Activated T-cell treated with anti-CD3 and anti-CD28 coated beads, Interleukin-2, amount 50 U/mL, for 1 hour (primary cell): Measurements from ENCODE around the gene GPC6.
"Not testable (repeated sequence)": the region's sequence is repeated elsewhere in the genome, so short reads cannot be mapped to it uniquely, and the experiment has no call there.

Experiments
- DNase-seq: peaks from one replicate; pipeline ENCODE4 v3.0.0-alpha.2; 2020

The GPC6 gene

GRCh38 chr13:94192431-94192975 lies 965.9 kb downstream of the GPC6 start:
- no peak for DNase-seq

GRCh38 chr13:94195715-94196114 lies 969.1 kb downstream of the GPC6 start:
- no peak for DNase-seq

- no peak for DNase-seq
These were observed 969.8 kb downstream of the GPC6 start for GRCh38 chr13:94196413-94196812.

- no peak for DNase-seq
These were observed 972.1 kb downstream of the GPC6 start for GRCh38 chr13:94198681-94199080.

GRCh38 chr13:94199135-94199534 lies 972.5 kb downstream of the GPC6 start:
- no peak for DNase-seq

- DNase-seq, result no peak
These were observed 974.4 kb downstream of the GPC6 start for GRCh38 chr13:94201022-94201421.

GRCh38 chr13:94204163-94204562 lies 977.6 kb downstream of the GPC6 start:
- DNase-seq, result no peak

- DNase-seq, result no peak
These were observed 978.3 kb downstream of the GPC6 start for GRCh38 chr13:94204946-94205345.

GRCh38 chr13:94205896-94206295 lies 979.3 kb downstream of the GPC6 start:
- DNase-seq, result no peak

- DNase-seq, result no peak
These were observed 982.5 kb downstream of the GPC6 start for GRCh38 chr13:94209117-94209516.

GRCh38 chr13:94209913-94210312 lies 983.3 kb downstream of the GPC6 start:
- DNase-seq, result not testable (repeated sequence)

GRCh38 chr13:94210816-94211215 lies 984.2 kb downstream of the GPC6 start:
- DNase-seq, result no peak

GRCh38 chr13:94212196-94212595 lies 985.6 kb downstream of the GPC6 start:
- no peak for DNase-seq

GRCh38 chr13:94214121-94214520 lies 987.5 kb downstream of the GPC6 start:
- no peak for DNase-seq

GRCh38 chr13:94214975-94215374 lies 988.4 kb downstream of the GPC6 start:
- no peak for DNase-seq

GRCh38 chr13:94216476-94216875 lies 989.9 kb downstream of the GPC6 start:
- DNase-seq, result no peak

GRCh38 chr13:94217370-94217769 lies 990.8 kb downstream of the GPC6 start:
- no peak for DNase-seq

- DNase-seq, result no peak
These were observed 991.9 kb downstream of the GPC6 start for GRCh38 chr13:94218537-94218936.

- DNase-seq, result no peak
These were observed 992.3 kb downstream of the GPC6 start for GRCh38 chr13:94218951-94219350.

- DNase-seq, result no peak
These were observed 998.1 kb downstream of the GPC6 start for GRCh38 chr13:94224670-94225069.

GRCh38 chr13:94227255-94227879 lies 1000.8 kb downstream of the GPC6 start:
- DNase-seq, result no peak

- no peak for DNase-seq
These were observed 1002.2 kb downstream of the GPC6 start for GRCh38 chr13:94228763-94229162.

- no peak for DNase-seq
These were observed 1005.7 kb downstream of the GPC6 start for GRCh38 chr13:94232161-94232950.

- no peak for DNase-seq
These were observed 1006.3 kb downstream of the GPC6 start for GRCh38 chr13:94232956-94233355.
